ENCODE results near the gene SMPD4.

DNA sequence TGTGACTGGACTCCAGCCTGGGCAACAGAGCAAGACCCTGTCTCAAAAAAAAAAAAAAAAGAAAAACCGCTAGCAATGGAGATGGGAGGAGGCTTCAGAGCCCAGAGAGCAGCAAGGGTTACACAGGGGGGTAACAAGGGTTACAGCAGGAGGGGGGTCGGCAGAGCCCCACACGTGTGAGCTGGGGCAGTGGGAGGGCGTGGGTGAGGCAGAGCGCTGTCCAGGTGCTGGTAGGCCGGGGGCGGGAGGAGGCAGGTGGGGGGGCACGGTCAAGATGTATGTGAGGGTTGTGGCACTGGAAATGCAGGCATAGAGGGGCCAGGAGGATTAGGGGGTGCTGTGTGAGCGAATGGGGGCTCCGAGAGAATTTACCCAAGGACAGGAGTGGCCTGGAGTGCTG is 4.0 kb upstream of the SMPD4 start:
- TF ChIP-seq POLR2A (IDR thresholded peaks at IDR 0.05; ENCODE audit: low read length) (no peak), GATA1 (IDR thresholded peaks at IDR 0.05; ENCODE audit: low read depth, low read length) (no peak)
